CD4-positive, alpha-beta T cell treated with Interleukin-15 for 1 hour (primary cell): ENCODE measurements around the gene GALT.
"Not testable (repeated sequence)": the region's sequence is repeated elsewhere in the genome, so short reads cannot be mapped to it uniquely, and the experiment has no call there.

Source experiments
- DNase-seq: peaks from one replicate; pipeline ENCODE4 v3.0.0-alpha.2; 2020

The GALT gene

GRCh38 chr9:34627716-34628655 is 18.5 kb upstream of the GALT start:
- DNase-seq = no peak

- DNase-seq = peak; percentile 30
These were observed 17.6 kb upstream of the GALT start, which contains the start of gene ARID3C for GRCh38 chr9:34628656-34629490. Gene ARID3C, minus strand, starts transcription at chr9:34629066. Its CDS starts 1,052 bp downstream, at chr9:34628014.

GRCh38 chr9:34629491-34629808 is 17.0 kb upstream of the GALT start:
- DNase-seq = no peak

- no peak for DNase-seq
These were observed 15.9 kb upstream of the GALT start for GRCh38 chr9:34630402-34631154.

- no peak for DNase-seq
These were observed 13.3 kb upstream of the GALT start for GRCh38 chr9:34633166-34633565.

- DNase-seq = peak; percentile 78
These were observed 12.5 kb upstream of the GALT start for GRCh38 chr9:34633851-34634550.

- DNase-seq = no peak
These were observed 11.8 kb upstream of the GALT start for GRCh38 chr9:34634551-34635248.

GRCh38 chr9:34635556-34635955 is 10.9 kb upstream of the GALT start:
- DNase-seq = no peak

GRCh38 chr9:34636791-34637355 is 9.6 kb upstream of the GALT start:
- no peak for DNase-seq

- DNase-seq = peak; percentile 90
These were observed 8.9 kb upstream of the GALT start, which contains the start of gene SIGMAR1 for GRCh38 chr9:34637356-34638137. Gene SIGMAR1, minus strand, starts transcription at chr9:34637787. Its CDS starts 90 bp downstream, at chr9:34637697.

GRCh38 chr9:34638138-34638445 is 8.4 kb upstream of the GALT start:
- DNase-seq = no peak

- DNase-seq = not testable (repeated sequence)
These were observed 7.2 kb upstream of the GALT start for GRCh38 chr9:34639322-34639721.

- no peak for DNase-seq
These were observed 3.8 kb upstream of the GALT start for GRCh38 chr9:34642679-34643078.

GRCh38 chr9:34644766-34645314 is 1.6 kb upstream of the GALT start:
- DNase-seq = no peak

GRCh38 chr9:34647084-34647403 is 569 bp downstream of the GALT start:
- no peak for DNase-seq

GRCh38 chr9:34647651-34648050 is 1.2 kb downstream of the GALT start:
- DNase-seq = no peak

GRCh38 chr9:34648673-34649072 is 2.2 kb downstream of the GALT start:
- no peak for DNase-seq

GRCh38 chr9:34650816-34651215 is 4.3 kb downstream of the GALT start:
- DNase-seq = no peak

- no peak for DNase-seq
These were observed 4.8 kb downstream of the GALT start for GRCh38 chr9:34651321-34651720.

- peak; percentile 42 for DNase-seq
These were observed 5.6 kb downstream of the GALT start, which contains the start of gene IL11RA for GRCh38 chr9:34651876-34652601. Gene IL11RA, plus strand, starts transcription at chr9:34652185. Its CDS starts 3,033 bp downstream, at chr9:34655218.
